GM06990 (cell line): ENCODE results near the gene JAGN1.
"Not testable (repeated sequence)": the region's sequence is repeated elsewhere in the genome, so short reads cannot be mapped to it uniquely, and the experiment has no call there.

Experiments
- DNase-seq: peaks from one replicate; pipeline ENCODE4 v3.0.0-alpha.2; 2011; ENCODE audit not compliant: insufficient read length; ENCODE audit errors: extremely low read depth
- H3K27me3 ChIP-seq: replicated peaks from 2 replicates; pipeline ENCODE4 v1.6.0; 2011; ENCODE audit warnings: low read length; ENCODE audit not compliant: control insufficient read depth, insufficient read depth
- H3K36me3 ChIP-seq: 2 replicates; pipeline ENCODE4 v1.5.1; 2011; ENCODE audit warnings: low read length; ENCODE audit not compliant: control insufficient read depth, insufficient read depth
- H3K4me3 ChIP-seq: replicated peaks from 2 replicates; pipeline ENCODE4 v1.5.1; 2011; ENCODE audit warnings: low read depth, mild to moderate bottlenecking, control low read depth, low read length
- TF ChIP-seq, protein P1 (sequence below): IDR thresholded peaks from 2 replicates; pipeline ENCODE4 v1.5.1; 2011; ENCODE audit warnings: low read length, control low read depth, mild to moderate bottlenecking, inconsistent platforms; ENCODE audit not compliant: insufficient read depth, poor library complexity, severe bottlenecking

The JAGN1 gene

DNA sequence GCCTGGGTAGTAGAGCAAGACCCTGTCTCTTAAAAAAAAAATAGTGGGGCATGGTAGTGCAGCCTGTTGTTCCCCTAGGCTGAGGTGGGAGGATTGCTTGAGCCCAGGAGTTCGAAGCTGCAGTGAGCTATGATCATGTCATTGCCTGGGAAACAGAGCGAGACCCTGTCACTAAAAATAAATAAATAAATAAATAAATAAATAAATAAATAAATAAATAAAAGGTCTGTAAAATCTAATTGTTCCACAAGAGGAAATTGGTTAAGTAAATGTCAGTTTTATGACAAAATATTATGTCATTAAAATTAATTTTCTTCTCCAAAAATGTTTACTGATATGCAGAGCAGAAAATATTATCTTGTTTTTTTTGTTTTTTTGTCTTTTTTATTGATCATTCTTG lies 48.6 kb downstream of the JAGN1 start:
- DNase-seq: no peak
- Histone ChIP-seq H3K36me3 (peaks cover 25% of the 10 kb centered on the region), H3K4me3 (no peak overlapping the region), H3K27me3 (no peaks in the 10 kb centered on the region)
- TF ChIP-seq, protein P1, sequence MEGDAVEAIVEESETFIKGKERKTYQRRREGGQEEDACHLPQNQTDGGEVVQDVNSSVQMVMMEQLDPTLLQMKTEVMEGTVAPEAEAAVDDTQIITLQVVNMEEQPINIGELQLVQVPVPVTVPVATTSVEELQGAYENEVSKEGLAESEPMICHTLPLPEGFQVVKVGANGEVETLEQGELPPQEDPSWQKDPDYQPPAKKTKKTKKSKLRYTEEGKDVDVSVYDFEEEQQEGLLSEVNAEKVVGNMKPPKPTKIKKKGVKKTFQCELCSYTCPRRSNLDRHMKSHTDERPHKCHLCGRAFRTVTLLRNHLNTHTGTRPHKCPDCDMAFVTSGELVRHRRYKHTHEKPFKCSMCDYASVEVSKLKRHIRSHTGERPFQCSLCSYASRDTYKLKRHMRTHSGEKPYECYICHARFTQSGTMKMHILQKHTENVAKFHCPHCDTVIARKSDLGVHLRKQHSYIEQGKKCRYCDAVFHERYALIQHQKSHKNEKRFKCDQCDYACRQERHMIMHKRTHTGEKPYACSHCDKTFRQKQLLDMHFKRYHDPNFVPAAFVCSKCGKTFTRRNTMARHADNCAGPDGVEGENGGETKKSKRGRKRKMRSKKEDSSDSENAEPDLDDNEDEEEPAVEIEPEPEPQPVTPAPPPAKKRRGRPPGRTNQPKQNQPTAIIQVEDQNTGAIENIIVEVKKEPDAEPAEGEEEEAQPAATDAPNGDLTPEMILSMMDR: no peak

DNA sequence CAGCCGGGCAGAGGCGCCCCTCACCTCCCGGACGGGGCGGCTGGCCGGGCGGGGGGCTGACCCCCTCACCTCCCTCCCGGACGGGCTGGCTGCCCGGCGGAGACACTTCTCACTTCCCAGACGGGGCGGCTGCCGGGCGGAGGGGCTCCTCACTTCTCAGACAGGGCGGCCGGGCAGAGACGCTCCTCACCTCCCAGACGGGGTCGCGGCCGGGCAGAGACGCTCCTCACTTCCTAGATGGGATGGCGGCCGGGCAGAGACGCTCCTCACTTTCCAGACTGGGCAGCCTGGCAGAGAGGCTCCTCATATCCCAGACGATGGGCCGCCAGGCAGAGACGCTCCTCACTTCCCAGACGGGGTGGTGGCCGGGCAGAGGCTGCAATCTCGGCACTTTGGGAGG lies 49.5 kb downstream of the JAGN1 start:
- not testable (repeated sequence) for DNase-seq, H3K4me3 ChIP-seq, H3K27me3 ChIP-seq
- peaks cover 31% of the 10 kb centered on the region for H3K36me3 ChIP-seq

DNA sequence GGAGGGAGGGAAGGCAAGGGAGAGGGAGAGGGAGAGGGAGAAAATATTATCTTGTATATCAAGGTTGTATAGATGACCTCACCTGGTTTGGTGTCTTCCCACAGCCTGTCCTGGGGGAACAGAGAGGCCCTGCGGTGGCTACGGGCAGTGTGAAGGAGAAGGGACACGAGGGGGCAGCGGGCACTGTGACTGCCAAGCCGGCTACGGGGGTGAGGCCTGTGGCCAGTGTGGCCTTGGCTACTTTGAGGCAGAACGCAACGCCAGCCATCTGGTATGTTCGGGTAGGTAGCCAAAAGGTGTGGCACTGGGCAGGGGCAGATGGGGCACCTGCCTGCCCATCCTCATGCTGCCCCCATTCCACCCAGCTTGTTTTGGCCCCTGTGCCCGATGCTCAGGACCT lies 50.3 kb downstream of the JAGN1 start:
- Histone ChIP-seq H3K4me3 (no peak overlapping the region), H3K27me3 (no peaks in the 10 kb centered on the region), H3K36me3 (peaks cover 31% of the 10 kb centered on the region)
- TF ChIP-seq, protein P1: no peak
- DNase-seq: no peak

DNA sequence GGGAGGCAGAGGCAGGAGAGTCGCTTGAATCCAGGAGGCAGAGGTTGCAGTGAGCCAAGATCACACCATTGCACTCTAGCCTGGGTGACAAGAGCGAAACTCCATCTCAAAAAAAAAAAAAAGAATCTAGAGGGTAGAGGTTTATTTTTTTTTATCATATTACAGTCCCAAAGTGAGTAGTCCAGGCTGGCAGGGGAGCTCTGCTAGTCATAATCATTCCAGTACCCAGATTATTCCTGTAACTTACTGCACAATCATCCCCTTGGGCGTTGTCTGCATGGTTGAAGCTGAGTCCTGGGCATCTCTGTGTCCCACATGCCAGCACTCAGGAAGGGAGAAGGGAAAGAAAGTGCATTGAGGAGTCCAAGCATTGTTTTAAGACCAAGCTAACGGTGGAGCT lies 51.8 kb downstream of the JAGN1 start:
- Histone ChIP-seq H3K4me3 (no peak overlapping the region), H3K27me3 (no peaks in the 10 kb centered on the region), H3K36me3 (peaks cover 34% of the 10 kb centered on the region)
- TF ChIP-seq, protein P1: no peak
- no peak for DNase-seq

DNA sequence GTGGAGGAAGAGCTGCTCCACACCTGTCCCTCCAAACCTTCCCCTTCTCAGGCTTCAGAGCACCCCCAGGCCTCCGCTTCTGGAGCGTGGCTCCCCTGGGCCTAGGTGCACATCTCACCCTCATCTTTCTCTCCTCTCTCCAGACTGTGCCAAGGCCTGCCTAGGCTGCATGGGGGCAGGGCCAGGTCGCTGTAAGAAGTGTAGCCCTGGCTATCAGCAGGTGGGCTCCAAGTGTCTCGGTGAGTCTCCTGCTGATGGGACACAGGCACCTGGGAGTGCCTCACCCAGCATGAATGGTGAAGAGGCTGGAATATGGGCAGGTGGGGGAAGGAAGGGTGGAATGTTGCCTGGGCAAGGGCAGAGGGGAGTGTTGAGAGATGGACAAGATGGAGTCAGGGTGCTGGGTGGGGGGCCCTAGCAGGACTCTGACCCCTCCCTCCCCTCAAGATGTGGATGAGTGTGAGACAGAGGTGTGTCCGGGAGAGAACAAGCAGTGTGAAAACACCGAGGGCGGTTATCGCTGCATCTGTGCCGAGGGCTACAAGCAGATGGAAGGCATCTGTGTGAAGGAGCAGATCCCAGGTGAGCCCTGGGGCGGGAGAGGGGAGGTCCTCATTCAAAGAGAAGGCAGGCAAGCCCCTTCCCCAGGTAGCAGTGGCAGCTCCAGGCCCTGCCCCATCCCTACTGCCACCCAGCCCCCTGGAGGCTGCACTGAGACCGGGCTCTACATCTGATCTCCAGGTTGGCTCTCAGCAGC lies 52.7 kb downstream of the JAGN1 start:
- no peaks in the 10 kb centered on the region for H3K27me3 ChIP-seq
- H3K36me3 ChIP-seq: peaks cover 31% of the 10 kb centered on the region
- no peak for DNase-seq
- TF ChIP-seq, protein P1: no peak
- H3K4me3 ChIP-seq: no peak overlapping the region
